GM19328 (cell line): Measurements from ENCODE around the gene TRIM61.
"Not testable (repeated sequence)": the region's sequence is repeated elsewhere in the genome, so short reads cannot be mapped to it uniquely, and the experiment has no call there.

ENCODE experiments used
- ATAC-seq: cut with Tn5 transposase; IDR thresholded peaks from one replicate; pipeline ENCODE4 v1.9.1; 2021; ENCODE audit warnings: mild to moderate bottlenecking, moderate library complexity; ENCODE audit not compliant: unreplicated experiment

The TRIM61 gene

GRCh38 chr4:164977243-164978164, at the start of gene TRIM61:
TSS of gene TRIM61 (minus strand) at chr4:164977657. CDS start at chr4:164970002, 7,655 bp downstream.
- peak; percentile 88 for ATAC-seq

DNA sequence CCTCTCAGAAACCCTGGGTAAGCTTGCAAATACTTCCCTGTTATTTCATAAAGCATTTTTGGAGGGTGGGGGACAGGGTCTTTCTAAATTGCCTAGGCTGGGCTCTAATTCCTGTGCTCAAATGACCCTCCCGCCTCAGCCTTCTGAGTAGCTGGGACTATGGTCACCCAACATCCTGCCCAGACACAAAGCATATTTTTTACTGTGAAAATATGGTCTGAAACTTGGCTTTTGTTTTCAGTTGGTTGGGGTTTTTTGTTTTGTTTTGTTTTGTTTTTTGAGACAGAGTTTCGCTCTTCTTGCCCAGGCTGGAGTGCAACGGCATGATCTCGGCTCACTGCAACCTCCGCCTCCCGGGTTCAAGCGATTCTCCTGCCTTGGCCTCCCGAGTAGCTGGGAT, 48.3 kb upstream of the TRIM61 start:
- ATAC-seq: not testable (repeated sequence)

GRCh38 chr4:165019995-165020394, 42.5 kb upstream of the TRIM61 start:
- ATAC-seq: not testable (repeated sequence)

DNA sequence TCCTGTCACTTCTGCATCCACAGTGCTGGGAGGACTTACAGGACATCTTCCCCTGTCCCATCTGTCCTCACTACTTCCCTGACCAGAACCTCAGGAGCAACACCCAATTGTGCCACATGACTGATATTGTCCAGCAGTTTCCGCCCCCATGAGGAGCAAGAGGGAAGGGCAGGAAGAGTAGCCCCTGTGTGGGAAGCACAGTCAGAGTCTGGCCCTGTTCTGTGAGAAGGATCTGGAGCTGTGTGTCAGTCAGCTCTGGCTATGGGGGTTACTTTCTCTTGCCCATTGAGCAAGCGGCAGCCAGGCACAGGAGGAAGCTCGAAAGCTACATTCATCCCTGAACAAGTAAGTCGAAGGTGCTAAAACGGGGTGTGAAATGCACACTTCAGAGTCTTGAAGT, 39.5 kb upstream of the TRIM61 start:
- ATAC-seq: no peak

DNA sequence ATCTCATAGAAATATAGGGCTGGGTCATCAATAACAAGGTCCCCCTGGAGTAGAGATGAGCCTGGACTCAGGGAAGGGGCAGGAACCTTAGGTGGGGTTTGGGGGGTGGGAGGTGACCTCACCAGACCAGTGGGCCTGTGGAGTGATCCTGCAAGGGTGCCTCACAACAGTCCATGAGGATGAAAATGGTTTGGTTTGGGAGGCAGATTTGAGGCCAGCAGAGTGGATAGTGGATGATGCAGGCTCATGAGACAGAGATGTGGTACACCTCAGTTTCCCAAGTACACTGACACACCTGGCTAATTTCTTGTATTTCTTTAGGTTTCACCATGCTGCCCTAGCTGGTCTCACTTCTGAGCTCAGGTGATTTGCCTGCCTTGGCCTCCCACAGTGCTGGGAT, 36.2 kb upstream of the TRIM61 start:
- no peak for ATAC-seq

DNA sequence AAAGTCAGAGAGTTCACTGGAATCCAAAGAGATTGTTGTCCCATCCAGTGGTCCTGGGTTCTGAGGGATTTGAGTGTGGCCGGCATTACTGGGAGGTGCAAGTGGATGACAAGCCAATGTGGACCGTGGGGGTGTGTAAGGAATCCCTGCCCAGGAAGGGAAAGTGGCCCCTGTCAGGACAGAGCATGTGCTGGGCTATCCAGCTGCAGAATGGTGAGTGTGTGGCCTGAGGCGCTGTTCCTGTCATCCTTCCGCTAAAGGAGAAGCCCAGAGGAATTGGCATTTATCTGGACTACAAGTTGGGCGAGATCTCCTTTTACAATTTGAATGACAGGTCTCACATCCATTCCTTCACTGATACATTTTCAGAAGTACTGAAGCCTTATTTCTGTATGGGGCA, 33.9 kb upstream of the TRIM61 start:
- no peak for ATAC-seq

DNA sequence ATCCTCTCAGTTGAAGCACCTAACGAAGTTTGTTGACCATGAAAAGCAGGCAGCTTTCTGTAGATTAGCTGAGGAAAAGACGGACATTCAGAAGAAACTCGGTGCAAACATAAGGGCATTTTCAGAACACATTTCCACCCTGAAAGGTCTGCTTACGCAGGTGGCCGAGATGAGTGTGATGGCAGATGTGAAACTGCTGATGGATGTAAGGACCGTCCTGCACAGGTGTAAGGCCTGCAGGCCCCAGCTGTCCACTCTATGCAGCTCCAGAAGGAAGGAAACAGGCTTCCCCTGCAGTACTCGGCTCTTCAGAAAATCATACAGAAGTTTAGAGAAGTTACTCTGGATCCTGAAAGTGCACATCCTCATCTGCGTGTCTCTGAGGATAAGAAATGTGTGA, 33.5 kb upstream of the TRIM61 start:
- no peak for ATAC-seq

DNA sequence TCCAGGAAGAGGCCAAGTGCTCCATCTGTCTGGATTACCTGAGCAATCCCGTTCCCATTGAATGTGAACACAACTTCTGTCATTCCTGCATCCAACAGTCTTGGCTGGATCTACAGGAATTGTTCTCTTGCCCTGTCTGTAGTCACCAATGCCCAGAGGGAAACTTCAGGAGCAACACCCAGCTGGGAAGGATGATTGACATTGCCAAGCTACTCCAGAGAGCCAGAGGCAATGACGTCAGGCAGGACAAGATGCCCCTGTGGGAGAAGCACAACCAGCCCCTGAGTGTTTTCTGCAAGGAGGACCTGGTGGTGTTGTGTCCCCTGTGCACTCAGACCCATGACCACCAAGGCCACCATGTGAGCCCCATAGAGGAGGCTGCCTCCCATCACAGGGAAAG, 33.0 kb upstream of the TRIM61 start:
- no peak for ATAC-seq

- no peak for ATAC-seq
These were observed 32.2 kb upstream of the TRIM61 start for GRCh38 chr4:165009493-165010227.

DNA sequence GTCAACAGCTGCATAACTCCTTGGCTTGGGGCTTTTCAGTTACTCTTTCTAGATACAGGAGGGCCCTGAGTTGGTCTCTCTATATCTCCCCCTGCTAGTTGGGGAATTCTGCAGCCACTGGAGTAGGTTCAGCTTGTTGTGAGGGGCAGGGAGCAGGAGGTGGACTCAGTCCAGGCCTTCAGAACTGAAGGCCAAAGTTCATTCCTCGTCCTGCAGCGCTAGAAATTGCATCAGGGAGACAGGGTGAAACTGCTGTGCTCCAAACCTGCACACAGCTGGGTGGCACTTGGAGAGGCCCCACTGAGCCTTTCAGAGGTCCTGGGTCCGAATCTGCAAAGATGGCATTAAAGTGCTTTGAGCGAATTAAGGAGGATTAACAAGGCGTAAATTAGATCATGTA, 29.4 kb upstream of the TRIM61 start:
- no peak for ATAC-seq

DNA sequence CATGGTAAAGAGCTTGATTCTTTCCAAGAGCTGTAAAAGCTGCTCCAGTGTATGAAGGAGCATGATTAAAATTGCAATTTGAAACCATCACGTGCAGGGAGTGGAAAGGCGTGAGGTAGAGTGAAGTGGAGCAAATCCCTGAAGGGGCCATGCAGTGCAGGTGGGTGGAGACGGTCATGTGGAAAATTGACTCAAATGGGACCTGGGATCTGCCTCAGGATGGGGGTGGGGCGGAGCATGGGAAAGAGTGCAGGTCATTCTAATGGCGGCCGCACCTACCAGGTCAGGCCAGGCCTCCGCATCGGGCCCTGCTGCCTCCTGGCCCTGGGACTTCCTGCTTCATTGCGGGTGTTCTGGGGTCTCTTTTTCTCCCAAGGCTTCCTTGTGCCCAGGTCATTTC, 29.0 kb upstream of the TRIM61 start:
- ATAC-seq: no peak

- ATAC-seq: no peak
These were observed 28.0 kb upstream of the TRIM61 start for GRCh38 chr4:165005352-165005925.

GRCh38 chr4:165001957-165002356, 24.5 kb upstream of the TRIM61 start:
- not testable (repeated sequence) for ATAC-seq

- ATAC-seq: not testable (repeated sequence)
These were observed 21.1 kb upstream of the TRIM61 start for GRCh38 chr4:164998526-164999080.

GRCh38 chr4:164997941-164998340, 20.5 kb upstream of the TRIM61 start:
- no peak for ATAC-seq

DNA sequence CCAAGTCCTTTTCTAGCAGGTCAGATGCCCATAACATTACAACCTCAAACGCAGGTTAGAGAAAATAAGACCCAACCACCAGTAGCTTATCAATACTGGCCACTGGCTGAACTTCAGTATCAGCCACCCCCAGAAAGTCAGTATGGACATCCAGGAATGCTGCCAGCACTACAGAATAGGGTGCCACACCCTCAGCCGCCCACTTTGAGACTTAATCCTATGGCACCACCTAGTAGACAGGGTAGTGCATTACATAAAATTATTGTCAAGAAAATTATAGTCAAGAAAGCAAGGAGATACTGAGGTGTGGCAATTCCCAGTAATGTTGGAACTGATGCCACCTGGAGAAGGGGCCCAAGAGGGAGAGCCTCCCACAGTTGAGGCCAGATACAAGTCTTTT, 19.9 kb upstream of the TRIM61 start:
- no peak for ATAC-seq

- not testable (repeated sequence) for ATAC-seq
These were observed 18.7 kb upstream of the TRIM61 start for GRCh38 chr4:164996123-164996522.

DNA sequence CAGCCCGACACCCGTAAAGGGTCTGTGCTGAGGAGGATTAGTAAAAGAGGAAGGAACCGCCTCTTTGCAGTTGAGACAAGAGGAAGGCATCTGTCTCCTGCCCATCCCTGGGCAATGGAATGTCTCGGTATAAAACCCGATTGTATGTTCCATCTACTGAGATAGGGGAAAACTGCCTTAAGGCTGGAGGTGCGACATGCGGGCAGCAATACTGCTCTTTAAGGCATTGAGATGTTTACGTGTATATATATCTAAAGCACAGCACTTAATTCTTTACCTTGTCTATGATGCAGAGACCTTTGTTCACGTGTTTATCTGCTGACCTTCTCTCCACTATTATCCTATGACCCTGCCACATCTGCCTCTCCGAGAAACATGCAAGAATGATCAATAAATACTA, 13.3 kb upstream of the TRIM61 start:
- ATAC-seq: not testable (repeated sequence)

- ATAC-seq: no peak
These were observed 12.0 kb upstream of the TRIM61 start for GRCh38 chr4:164989471-164989870.

DNA sequence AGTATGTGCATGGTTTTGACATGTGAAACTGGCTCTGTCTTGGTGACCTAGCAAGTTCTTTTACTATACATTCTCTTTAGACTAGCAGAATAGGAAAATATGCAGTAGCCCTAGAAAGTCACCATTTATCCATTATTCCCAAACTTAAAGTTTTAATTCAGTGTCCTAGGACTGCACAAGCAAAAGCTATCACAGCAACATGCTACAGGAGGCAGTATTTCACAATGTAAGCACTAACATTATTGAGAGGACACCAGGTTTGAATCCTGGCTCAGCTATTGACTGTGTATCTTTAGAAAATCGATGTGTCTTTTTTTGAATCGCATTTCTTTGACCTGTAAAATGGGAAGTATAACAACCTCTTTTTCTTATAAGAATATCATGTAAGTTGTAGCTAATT, 5.5 kb downstream of the TRIM61 start:
- ATAC-seq: not testable (repeated sequence)

GRCh38 chr4:164959896-164960295, 17.6 kb downstream of the TRIM61 start:
- no peak for ATAC-seq
